ENCODE results near the gene PLIN4.

DNA sequence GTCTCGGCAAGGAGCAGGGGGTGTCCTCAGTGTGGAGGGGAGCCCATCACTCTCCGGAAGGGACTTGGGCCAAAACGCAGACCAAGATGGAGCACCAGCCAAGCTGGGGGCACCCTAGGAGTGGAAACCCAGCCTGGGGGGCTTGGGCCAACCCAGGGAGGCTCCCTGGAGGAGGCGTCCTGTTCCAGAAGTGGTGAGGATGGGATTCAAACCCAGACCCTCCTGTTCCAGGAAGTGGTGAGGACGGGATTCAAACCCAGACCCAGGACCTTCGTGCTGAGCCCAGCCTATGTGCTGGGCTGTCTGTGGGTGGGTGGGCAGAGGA, 848 bp upstream of the PLIN4 start:
- no peak for TF ChIP-seq POLR2A (IDR thresholded peaks at IDR 0.05)
- TF ChIP-seq, protein P1, sequence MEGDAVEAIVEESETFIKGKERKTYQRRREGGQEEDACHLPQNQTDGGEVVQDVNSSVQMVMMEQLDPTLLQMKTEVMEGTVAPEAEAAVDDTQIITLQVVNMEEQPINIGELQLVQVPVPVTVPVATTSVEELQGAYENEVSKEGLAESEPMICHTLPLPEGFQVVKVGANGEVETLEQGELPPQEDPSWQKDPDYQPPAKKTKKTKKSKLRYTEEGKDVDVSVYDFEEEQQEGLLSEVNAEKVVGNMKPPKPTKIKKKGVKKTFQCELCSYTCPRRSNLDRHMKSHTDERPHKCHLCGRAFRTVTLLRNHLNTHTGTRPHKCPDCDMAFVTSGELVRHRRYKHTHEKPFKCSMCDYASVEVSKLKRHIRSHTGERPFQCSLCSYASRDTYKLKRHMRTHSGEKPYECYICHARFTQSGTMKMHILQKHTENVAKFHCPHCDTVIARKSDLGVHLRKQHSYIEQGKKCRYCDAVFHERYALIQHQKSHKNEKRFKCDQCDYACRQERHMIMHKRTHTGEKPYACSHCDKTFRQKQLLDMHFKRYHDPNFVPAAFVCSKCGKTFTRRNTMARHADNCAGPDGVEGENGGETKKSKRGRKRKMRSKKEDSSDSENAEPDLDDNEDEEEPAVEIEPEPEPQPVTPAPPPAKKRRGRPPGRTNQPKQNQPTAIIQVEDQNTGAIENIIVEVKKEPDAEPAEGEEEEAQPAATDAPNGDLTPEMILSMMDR (IDR thresholded peaks at IDR 0.05) = no peak
- TF ChIP-seq EP300 (IDR thresholded peaks at IDR 0.05) = no peak
